GM19043 (cell line): Measurements from ENCODE around the gene ZKSCAN2.

Experiments
- ATAC-seq: cut with Tn5 transposase; IDR thresholded peaks from one replicate; pipeline ENCODE4 v1.9.1; 2021; ENCODE audit warnings: low read depth; ENCODE audit not compliant: unreplicated experiment

The ZKSCAN2 gene

DNA sequence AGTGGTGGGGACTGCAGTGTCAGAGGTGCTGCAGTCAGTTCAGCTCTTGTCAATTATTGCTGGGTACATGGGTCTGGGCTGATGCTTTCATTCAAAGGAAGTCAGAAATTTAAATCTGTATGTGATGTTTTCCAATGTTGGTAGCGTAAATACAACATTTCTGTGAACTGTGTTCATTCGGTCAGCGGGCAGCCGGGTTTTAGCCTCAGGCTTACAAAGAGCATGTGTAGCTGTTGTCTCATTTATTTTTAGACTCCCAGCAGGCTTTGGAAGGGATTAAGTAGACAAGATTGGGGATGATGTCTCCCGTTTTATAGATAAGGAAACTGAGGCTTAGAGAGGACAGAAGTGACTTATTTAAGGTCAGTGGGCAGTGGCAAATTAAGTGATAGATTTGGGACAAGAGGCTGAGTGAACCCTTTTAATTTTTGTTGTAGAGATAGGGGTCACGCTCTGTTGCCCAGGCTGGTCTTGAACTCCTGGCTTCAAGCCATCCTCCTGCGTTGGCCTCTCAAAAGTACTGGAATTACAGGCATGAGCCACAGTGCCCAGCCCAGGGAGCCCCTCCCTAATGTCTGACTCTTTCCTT is 32.8 kb downstream of the ZKSCAN2 start:
- no peak for ATAC-seq

GRCh38 chr16:25223964-25224363 is 33.7 kb downstream of the ZKSCAN2 start:
- no peak for ATAC-seq

- ATAC-seq, result no peak
Observed at GRCh38 chr16:25222959-25223358, 34.7 kb downstream of the ZKSCAN2 start.

GRCh38 chr16:25219070-25219737 is 38.4 kb downstream of the ZKSCAN2 start:
- ATAC-seq, result no peak

GRCh38 chr16:25217921-25218320 is 39.7 kb downstream of the ZKSCAN2 start:
- no peak for ATAC-seq

GRCh38 chr16:25217112-25217511 is 40.5 kb downstream of the ZKSCAN2 start:
- no peak for ATAC-seq

GRCh38 chr16:25213709-25214397 is 43.8 kb downstream of the ZKSCAN2 start:
- no peak for ATAC-seq

- no peak for ATAC-seq
Observed at GRCh38 chr16:25212636-25213035, 45.0 kb downstream of the ZKSCAN2 start.

- ATAC-seq, result no peak
Observed at GRCh38 chr16:25210758-25211157, 46.9 kb downstream of the ZKSCAN2 start.

DNA sequence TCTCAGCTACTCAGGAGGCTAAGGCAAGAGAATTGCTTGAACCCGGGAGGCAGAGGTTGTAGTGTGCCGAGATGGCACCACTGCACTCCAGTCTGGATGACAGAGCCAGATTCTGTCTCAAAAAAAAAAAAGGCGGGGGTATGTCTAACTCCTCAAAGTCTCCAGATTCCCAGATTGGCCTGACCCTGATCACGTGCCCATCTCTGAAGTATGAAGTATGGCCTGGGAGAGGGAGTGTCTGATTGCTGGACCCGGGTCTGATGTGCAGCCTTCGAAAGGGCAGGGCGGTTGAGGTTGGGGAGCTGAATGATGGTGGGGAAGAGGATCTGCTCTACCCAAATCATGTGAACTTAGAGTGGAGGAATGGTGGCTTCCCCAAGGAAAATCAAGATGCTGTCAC is 58.2 kb downstream of the ZKSCAN2 start:
- no peak for ATAC-seq

DNA sequence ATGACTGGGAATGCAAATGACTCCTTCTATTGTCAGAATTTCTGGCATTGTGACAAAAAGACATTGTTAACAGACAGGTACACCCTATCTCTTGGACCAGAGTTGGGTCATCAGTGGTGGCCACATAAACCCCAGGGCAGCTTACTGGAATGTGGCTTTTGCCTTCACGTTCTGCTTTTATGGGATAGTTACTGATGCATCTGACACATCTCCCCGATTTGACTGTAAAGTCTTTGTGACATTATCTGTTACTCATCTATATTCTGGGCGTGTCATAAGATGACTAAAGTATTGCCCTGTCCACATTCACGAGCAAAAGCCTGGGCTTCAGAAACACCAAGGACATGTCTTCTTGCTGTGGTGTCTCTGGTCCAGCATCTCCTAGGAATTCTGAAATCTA is 59.6 kb downstream of the ZKSCAN2 start:
- ATAC-seq, result no peak

DNA sequence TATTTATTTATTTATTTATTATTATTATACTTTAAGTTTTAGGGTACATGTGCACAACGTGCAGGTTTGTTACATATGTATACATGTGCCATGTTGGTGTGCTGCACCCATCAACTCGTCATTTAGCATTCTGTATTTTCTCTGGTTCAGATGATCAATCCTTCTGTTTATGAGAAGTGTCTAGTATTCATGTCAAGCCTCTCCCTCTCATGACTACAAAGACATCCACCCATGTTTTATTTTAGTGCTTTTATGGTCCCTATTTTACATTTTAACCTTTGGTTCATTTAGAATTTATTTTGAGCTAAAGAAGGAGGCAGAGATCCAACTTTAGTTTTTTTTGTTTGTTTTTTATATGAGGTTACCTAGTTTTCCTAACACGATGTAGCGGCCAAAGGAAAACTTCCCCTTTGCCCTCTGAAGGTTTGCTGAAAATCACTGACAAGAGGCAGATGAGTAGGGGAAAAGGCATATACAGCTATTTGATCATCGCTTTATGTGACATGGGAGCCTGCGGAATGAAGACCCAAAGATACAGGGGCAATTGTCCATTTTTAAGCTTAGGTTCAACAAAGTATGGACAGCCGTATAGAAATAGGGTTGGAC is 63.3 kb downstream of the ZKSCAN2 start:
- no peak for ATAC-seq

DNA sequence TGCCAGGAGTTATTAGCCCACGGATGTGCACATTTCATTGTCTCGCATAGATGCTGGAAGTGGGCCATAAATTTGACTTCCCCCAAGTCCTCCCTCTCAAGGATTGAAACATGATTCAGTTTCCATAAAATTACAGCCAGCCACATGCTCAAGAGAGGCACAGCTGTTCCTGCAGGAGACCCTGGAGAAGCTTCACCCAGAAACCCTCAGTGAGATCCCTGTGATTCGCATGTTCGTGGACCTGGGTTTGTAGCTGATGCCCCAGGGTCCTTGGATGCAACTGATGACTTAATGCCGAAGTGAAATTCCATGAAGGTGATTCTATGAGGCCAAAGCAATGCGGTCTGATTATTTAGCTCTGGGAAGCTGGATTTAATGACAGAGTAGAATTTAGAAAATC is 65.5 kb downstream of the ZKSCAN2 start:
- no peak for ATAC-seq

DNA sequence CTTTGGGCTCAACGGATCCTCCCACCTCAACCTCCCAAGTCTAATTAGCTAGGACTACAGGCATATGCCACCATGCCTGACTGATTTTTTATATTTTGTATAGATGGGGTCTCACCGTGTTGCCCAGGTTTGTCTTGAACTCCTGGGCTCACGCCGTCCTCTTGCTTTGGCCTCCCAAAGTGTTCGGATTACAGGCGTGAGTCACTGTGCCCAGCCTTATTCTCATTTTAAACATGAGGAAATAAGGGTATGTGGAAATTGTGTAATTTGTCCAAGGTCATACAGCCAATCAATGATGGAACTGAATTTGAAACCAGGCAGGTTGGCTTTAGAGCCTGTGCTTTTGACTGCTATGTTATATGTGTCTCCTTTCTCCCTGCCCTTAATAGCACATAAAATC is 68.3 kb downstream of the ZKSCAN2 start:
- ATAC-seq, result no peak

DNA sequence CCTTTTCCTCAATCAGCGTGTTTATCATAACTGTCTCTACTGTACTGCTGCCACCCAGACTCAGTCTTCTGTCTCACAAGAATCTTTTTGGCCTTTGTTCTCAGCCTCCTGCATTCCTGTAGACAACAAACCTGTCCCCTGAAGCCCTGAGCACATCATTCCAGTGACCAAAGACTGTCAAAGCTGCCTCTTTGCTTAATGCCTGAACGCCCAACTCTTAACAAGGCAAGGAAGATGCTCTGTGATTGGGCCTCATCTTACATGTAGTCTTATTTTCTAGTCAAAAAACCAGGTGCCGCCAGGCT is 70.2 kb downstream of the ZKSCAN2 start:
- ATAC-seq, result no peak
